WERI-Rb-1 (cell line): Measurements from ENCODE around the gene SPATA31E1.
A peak's percentile ranks its signal among the peaks of the same experiment; 100 is the strongest.
"Not testable (repeated sequence)": the region's sequence is repeated elsewhere in the genome, so short reads cannot be mapped to it uniquely, and the experiment has no call there.

Experiments
- DNase-seq: peaks from one replicate; pipeline ENCODE4 v3.0.0-alpha.2; 2020
- H3K27ac ChIP-seq: fragments of 250-450 bp; sonication (Bioruptor Pico); 2 replicates; pipeline ENCODE4 v1.5.1; 2020; ENCODE audit warnings: mild to moderate bottlenecking, moderate library complexity
- H3K27me3 ChIP-seq: fragments of 250-450 bp; sonication (Bioruptor Pico); 2 replicates; pipeline ENCODE4 v1.5.1; 2021; ENCODE audit warnings: mild to moderate bottlenecking, low read depth, moderate library complexity; ENCODE audit not compliant: insufficient read depth, severe bottlenecking
- H3K36me3 ChIP-seq: fragments of 250-450 bp; sonication (Bioruptor Pico); 2 replicates; pipeline ENCODE4 v1.5.1; 2020; ENCODE audit warnings: mild to moderate bottlenecking, moderate library complexity
- H3K4me3 ChIP-seq: 2 replicates; pipeline ENCODE4 v1.5.1; 2011; ENCODE audit warnings: low read depth, mild to moderate bottlenecking, control low read depth, low read length
- H3K9me3 ChIP-seq: fragments of 250-450 bp; sonication (Bioruptor Pico); 2 replicates; pipeline ENCODE4 v1.5.1; 2021; ENCODE audit warnings: mild to moderate bottlenecking, moderate library complexity; ENCODE audit not compliant: severe bottlenecking
- CTCF ChIP-seq: IDR thresholded peaks from 2 replicates; pipeline ENCODE4 v1.5.1; 2011; ENCODE audit warnings: low read depth, mild to moderate bottlenecking, control low read depth, inconsistent platforms, low read length

Gene SPATA31E1

GRCh38 chr9:87842878-87843585, 39.6 kb upstream of the SPATA31E1 start:
- TF ChIP-seq CTCF = no peak
- Histone ChIP-seq H3K36me3 (no peaks in the 10 kb centered on the region), H3K27me3 (no peaks in the 10 kb centered on the region), H3K27ac (no peak overlapping the region), H3K4me3 (no peak overlapping the region), H3K9me3 (no peaks in the 10 kb centered on the region)
- no peak for DNase-seq

DNA sequence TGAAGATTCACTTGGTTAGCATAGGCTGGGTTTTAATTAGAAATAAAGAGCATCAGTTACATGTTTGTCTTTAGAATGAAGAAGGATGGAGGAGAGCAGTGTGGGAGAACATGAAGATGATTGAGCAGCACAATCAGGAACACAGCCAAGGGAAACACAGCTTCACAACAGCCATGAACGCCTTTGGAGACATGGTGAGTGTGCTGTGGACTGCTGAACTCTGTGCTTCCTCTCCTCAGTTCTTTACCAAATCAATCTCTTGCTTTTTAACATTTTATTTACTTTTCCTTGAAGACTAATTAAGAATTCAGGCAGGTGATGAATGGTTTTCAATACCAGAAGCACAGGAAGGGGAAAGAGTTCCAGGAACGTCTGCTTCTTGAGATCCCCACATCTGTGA, 38.2 kb upstream of the SPATA31E1 start:
- no peaks in the 10 kb centered on the region for H3K36me3 ChIP-seq
- no peak overlapping the region for H3K4me3 ChIP-seq
- no peaks in the 10 kb centered on the region for H3K9me3 ChIP-seq
- no peak for DNase-seq
- H3K27me3 ChIP-seq = no peaks in the 10 kb centered on the region
- no peak for TF ChIP-seq CTCF
- no peak overlapping the region for H3K27ac ChIP-seq

DNA sequence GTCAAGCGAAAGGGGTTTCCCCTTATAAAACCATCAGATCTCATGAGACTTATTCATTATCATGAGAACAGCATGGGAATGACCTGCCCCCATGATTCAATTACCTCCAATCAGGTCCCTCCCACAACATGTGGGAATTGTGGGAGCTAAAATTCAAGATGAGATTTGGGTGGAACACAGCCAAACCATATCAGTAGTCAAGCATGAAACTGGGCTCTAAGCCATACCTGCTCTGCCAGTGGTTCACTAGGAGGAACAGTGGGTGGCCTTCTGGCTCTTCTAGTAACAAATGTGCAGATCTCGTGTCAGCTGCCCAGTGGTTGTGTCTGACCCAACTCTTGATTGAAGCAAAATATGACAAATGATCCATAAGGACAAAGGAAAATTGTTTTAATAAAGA, 34.9 kb upstream of the SPATA31E1 start:
- H3K36me3 ChIP-seq, H3K27me3 ChIP-seq, H3K9me3 ChIP-seq, H3K27ac ChIP-seq, H3K4me3 ChIP-seq, DNase-seq: not testable (repeated sequence)

- Histone ChIP-seq H3K27ac (no peak overlapping the region), H3K27me3 (no peaks in the 10 kb centered on the region), H3K36me3 (no peaks in the 10 kb centered on the region), H3K4me3 (no peak overlapping the region), H3K9me3 (no peaks in the 10 kb centered on the region)
- no peak for TF ChIP-seq CTCF
- DNase-seq = no peak
These were observed 33.4 kb upstream of the SPATA31E1 start for GRCh38 chr9:87849144-87849758.

- TF ChIP-seq CTCF = no peak
- Histone ChIP-seq H3K4me3 (no peak overlapping the region), H3K36me3 (no peaks in the 10 kb centered on the region), H3K27ac (no peak overlapping the region), H3K9me3 (no peaks in the 10 kb centered on the region), H3K27me3 (no peaks in the 10 kb centered on the region)
- no peak for DNase-seq
These were observed 32.3 kb upstream of the SPATA31E1 start for GRCh38 chr9:87850391-87850790.

GRCh38 chr9:87851186-87851585, 31.5 kb upstream of the SPATA31E1 start:
- H3K27me3 ChIP-seq, H3K27ac ChIP-seq, H3K36me3 ChIP-seq, H3K9me3 ChIP-seq, DNase-seq, H3K4me3 ChIP-seq: not testable (repeated sequence)

DNA sequence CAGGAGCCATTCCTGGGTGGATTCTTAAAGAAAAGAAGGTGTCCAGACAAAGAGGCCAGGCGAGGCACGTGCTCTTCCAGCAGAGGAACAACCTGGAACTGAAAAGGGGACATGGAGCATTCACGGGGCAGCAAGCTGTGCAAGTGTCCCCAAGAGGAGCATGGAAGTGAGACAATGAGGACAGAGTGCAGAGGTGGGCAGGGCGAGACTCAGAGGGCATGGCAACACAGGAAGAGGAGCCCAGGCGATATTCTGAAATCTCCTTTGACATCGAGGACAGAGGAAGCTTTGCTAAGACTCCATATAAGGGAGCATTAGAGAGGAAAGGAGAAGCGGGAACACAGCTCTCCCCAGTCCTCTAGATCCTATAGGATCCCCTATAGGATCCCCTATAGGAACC, 29.4 kb upstream of the SPATA31E1 start:
- no peak for TF ChIP-seq CTCF
- no peaks in the 10 kb centered on the region for H3K36me3 ChIP-seq
- no peak overlapping the region for H3K4me3 ChIP-seq
- H3K9me3 ChIP-seq = no peaks in the 10 kb centered on the region
- no peak for DNase-seq
- H3K27me3 ChIP-seq = no peaks in the 10 kb centered on the region
- peak overlapping the region; percentile 80 for H3K27ac ChIP-seq
